ENCODE data around the gene CEBPG. TPM values are rescaled to one million over a fixed set of nuclear protein-coding genes. Genes with fewer than 3 reads are reported as not detected.

Gene CEBPG
- polyA plus RNA-seq, 5 donors: 17.6 to 25.0 (median 19.3) TPM

DNA sequence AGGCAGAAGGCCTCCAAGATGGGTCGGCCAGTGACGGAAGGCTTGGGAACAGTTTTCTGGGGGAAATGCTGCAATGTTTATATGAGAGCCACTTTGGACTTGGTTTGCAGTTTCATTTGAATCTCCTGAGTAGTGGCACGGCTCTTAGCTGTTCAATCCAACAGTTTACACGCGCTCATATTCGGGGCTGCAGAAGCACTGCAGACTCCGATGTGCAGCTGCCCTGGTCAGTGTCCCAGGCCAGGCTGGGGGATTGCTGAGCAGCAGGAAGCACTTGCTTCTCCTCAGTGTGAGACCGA, 31.7 kb downstream of the CEBPG start:
- no peak for DNase-seq

DNA sequence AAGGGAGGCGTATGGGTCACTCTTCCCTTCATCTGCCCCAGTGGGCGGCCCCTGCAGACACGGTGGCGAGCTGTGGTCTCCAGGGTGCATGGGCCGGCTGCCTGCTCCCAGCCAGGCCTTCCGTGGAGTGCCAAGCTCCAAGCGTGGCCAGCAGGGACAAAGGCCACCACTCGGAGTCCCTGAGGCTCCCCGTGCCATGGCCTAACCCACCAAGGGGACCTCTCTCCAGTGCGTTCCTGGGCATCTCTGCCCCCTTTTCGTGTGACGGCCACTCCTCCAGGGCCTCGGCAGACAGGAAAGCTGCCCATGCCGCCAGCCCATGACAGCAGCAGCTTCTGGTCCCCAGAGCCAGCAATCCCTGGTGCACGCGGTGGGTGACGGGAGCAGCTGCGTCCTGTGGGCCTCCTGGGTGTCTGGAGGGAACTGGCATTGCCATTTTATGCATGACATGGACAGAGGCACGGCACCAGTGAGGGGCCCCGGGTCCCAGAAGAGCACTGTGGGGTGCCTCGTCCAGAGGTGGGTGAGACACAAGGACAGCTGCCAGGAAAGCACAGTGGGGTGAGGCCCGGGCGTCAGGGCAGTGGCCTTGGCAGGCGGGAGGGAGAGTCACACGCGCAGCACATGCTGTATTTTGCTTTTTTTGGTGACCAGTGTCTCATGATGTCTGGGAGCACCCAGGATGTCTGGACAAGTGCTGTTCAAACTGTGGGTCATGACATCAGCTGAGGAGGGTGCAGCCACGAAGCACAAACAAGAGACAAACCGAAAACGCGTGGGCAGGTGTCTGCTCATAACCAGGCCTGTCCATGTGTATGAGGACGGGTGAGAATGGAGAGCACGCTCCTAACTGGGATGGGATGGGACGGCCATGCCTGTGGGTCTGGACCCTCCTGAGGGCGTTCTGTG, 32.3 kb downstream of the CEBPG start:
- DNase-seq: no peak

DNA sequence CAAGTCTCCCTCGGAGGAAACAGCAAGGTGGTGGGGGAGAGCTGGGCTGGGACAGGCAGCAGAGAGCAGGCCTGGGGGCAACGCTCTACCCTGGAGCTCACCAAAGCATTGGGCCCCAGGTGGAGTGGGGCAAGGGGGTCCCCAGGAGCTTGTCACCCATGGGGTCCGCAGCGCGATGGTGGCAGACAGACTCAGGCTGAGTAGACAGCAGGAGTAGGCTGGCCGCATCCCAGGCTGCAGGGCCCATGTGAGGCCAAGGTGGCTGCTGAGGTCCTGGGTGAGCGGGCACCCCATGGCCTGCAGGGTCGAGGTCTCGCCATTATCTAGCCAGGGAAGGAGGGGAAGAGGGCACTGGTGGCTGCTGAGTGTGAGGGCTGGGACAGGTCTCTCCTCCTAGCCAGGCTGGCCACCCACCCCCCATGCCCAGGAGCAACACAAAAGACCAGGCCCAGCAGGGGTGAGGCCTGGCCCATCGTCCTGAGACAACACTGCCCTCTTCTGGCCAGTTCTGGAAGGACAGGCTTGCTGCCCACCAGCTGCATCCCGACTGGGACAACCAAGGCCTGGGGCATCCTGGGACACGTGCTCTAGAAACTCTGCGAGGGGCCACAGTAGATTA, 33.1 kb downstream of the CEBPG start:
- DNase-seq: peak; percentile 52 to 68

DNA sequence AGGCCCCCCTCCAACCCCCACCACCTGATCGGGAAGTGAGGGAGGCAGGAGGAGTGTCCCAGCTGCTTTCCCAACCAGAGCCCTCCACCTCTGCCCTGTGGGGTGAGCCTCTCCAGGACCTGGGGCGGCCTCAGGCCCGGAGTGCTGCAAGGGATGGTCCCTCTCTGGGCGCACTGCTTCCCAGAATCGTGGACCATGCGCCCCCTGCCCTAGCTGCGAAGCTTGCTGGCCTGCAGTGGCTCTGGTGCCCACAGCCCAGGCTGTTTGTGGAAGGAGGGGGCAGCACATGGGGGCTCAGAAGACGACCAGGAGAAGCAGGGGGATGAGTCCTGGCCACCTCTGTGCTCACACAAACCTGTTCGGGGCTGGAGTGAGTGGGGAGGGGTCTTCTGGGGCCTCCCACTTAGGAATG, 33.6 kb downstream of the CEBPG start:
- DNase-seq: no peak

DNA sequence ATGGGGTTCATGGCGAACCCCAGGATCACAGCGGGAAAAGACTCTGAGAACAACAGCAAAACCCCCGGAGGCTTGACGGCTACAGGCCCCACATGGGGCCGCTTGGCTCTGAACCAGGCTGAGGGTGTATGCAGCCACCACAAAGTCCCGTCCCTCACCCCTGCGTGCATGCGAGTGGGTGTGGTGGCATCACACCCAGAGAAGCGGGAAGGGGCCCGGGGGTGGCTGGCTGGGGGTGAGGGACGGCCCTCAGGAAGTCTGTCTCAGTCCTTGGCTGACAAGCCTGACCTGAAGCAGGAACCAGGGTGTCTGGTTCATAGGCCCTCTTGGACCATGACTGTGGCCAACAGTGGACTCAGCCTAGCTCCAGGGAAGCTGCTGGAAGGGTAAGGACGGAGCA, 34.2 kb downstream of the CEBPG start:
- no peak for DNase-seq

DNA sequence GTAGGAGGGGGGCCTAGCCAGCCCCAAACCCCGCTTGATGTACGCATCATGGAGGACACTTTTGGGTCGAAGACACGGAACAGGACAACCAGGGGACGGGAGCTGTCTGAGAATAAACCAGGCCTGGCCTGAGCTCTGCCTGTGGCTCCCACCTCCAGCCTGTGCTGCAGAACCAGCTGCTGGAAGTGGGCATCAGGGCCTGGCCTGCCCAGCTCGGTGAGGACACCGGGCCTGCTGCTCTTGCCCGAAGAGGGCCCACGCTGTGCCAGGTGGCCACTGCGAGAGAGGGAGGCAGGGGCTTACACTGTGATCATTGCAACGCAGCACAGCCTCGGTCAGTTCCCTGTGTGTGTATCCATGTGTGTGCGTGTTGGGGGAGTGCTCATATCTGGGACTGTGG, 34.6 kb downstream of the CEBPG start:
- no peak for DNase-seq

DNA sequence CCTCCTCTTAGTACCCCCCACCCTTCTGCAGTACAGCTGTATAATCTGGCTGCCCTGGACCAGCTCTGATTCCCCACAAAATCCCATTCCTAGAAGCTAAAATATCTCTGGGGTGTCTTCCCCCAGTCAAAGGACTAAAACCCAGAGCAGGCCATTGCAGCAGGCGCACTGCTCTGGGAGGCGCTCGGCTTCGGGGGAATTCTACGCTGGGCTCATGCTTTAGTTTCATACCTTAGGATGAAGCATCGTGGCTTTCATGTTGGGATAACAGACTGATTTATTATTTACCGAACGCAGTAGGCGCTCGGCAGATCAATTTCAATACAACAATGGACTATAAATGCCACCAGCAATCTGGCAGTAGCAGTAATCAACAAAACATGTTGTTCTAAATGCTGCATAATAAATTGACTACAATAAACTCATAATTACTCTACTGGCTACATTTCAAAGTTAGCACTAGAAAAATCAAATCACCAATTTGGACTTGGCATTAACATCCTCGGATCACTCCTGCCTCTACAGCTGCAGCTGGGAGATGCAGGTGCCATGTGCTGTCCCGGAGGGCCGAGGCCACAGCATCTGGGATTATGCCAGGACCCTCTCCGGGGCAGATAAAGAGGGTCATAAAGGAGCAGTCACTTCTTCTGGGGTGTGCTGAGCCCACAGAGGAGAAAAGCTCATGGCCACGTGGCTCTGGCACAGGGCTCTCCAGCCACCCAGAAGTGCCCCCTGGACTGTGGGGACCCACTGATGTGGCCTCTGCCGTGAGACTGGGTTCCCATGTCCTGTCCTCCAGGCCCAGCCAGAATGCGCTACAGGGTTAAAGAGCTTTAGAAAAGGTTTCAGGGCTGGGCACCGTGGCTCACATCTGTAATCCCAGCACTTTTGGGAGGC, 35.3 kb downstream of the CEBPG start:
- DNase-seq: no peak

DNA sequence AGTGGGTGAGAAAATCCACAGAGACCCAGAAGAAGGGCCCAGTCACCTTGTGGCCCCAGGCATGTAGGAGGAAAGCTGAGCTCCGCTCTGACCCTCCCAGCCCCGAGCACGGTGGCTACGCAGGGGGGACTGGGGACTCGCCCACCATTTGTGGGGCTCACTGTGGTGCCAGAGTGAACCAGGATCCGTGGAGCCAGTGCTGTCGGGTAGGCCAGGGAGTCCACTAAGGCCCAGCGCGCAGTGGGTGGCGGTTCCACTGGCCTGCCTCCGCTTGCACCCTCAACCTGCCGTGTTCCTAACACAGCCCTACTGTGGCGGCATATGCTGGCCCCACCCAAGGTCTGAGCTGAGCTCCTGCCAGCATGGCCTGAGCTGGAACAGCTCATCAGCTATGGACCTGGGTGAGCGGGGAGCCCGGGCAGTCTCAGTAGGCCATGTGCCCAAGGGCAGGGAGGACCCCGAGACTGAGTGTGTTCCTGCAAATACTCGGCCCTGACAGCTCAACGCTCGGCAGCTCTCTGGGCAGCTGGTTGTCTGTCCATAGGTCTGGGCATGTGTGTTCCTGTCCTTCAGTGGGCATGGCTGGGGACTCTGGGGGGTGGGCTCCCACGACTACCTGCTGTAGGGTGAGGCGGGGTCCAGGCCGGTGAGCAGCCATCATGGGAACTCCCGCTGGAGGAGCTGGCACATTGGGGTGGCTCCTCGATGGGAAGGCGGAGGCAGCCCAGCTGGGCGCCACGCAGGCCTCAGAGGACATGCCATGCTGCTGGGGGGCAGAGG, 36.6 kb downstream of the CEBPG start:
- DNase-seq: no peak

DNA sequence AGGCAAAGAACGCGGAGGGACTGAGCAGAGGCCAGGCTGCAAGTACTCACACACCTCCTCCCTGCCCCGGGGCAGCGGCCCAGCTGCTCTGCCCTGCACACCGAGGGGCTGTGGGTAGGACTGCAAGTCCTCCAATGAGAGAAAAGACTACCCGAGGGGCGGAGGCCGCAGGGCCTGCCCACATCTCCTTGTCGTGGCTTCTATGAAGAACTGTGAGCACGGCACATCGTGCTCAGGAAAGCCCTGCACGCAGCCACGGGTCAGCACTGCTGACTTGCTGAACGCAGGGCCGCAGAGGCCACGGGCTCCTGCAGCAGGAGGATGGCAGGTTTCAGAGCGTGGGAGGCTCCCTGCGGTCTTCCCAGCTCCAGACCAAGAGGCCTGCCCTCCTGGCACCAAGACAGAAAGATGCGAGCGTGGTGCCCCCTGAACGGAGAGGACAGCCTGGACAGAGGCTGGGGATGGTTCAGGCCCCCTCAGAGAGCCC, 37.4 kb downstream of the CEBPG start:
- no peak for DNase-seq

DNA sequence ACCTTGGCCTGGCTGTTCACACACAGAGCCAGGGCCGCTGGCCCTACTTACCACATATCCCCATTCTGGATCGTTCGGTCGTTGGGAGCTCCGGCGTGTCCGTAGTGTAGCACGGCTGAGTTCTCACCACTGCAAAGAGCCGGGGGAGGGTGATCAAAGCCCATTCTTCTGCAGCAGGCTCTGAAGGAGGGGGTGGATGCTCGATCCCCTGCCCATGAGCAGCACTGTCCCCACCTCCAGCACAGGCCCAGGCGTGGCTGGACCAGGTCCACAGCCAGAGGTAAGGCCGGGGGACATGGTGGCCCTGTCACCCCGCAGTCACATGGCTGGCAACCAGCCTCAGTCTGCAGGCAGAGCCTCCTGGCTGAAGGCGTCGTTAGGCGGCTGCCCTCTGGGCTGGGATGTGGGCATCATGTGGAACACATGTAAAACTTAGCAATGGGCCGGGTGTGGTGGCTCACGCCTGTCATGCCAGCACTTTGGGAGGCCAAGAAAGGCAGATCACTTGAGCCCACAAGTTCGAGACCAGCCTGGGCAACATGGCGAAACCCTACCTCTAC, 38.2 kb downstream of the CEBPG start:
- DNase-seq: no peak

DNA sequence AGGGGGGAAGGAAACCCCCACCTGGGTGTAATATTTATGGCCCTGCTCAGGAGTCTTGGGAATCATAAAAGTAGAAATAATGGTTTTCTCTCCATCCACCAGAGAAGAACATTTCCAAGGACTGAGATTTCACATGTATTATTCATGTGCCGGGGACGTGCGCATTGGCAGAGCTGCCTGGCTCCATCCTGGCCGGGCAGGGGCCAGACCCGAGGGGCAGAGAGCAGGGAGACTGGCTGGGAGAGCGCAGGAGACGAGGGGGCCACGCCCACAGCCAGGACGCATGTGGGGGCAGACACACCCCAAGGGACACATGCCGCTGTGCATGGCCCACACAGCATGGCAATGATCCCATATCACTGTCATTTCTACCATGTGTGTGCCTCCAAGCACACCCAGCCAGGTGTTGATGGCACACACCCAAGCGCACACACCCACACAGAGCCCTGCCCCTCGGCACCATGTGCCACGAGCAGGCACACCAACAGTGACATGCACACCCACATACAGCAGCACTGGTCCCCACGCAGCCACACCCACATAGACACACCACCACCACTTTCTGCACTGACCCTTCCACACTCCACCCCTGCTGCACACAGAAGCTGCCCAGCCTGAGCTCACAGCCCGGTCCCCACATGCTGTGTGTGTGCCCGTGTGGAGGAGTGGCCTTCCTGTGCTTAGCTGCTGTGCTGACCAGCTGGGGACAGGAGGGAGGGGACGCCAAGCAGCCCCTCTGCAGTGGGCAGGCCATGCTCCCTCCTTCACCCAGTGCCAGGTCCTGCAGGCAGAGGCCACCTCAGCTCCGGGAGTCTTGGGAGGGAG, 39.3 kb downstream of the CEBPG start:
- DNase-seq: no peak

DNA sequence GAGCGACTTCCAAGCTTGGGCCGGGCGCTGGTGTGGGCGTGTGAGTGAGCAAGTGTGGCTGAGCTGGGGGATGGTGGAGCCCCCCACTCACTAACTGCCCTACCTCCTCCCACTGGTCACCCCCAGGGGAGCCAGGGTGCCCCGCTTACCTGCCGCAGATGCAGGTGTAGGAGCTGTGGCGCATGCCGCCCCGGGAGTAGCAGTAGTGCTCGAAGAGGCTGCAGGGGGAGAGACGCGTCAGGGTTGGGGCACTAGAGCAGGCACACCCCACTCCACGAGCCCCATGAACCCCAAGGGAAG, 39.9 kb downstream of the CEBPG start:
- no peak for DNase-seq

DNA sequence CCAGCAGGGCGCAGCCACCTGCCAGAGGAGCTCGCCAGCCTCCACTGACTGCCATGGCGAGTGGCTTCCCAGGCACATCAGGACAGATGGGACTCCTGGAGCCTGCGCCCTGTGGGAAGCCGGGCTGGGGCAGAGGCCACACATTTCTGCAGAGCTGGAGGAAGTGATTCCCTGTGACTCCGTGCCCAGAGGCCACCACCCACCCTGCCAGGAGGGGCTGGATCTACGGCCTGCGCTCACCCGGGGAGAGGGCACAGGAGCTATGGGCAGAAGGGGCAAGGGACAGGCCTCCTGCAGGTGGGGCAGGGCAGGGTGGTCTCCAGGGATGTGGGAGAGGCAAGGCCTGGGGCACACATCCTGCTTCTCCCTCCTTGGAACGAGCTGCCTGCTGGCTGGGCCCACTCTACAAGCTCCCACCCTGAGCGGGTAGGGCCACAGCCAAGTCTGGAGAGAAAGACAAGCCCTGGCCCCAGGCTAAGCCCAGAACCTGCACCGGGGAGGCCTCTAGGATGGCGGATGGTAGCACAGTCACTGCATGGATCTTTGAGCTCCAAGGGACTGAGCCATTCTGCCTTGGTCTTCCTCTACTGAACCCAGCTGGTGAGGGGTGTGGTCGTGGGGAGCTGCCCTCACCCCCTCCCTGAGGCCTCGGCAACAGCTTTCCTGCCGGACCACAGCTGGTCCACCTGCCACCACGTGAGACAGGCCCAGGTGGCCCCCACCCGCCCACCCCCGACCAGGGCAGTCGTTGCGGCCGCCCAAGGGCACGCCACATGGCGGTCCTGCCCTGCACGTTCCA, 40.6 kb downstream of the CEBPG start:
- no peak for DNase-seq

DNA sequence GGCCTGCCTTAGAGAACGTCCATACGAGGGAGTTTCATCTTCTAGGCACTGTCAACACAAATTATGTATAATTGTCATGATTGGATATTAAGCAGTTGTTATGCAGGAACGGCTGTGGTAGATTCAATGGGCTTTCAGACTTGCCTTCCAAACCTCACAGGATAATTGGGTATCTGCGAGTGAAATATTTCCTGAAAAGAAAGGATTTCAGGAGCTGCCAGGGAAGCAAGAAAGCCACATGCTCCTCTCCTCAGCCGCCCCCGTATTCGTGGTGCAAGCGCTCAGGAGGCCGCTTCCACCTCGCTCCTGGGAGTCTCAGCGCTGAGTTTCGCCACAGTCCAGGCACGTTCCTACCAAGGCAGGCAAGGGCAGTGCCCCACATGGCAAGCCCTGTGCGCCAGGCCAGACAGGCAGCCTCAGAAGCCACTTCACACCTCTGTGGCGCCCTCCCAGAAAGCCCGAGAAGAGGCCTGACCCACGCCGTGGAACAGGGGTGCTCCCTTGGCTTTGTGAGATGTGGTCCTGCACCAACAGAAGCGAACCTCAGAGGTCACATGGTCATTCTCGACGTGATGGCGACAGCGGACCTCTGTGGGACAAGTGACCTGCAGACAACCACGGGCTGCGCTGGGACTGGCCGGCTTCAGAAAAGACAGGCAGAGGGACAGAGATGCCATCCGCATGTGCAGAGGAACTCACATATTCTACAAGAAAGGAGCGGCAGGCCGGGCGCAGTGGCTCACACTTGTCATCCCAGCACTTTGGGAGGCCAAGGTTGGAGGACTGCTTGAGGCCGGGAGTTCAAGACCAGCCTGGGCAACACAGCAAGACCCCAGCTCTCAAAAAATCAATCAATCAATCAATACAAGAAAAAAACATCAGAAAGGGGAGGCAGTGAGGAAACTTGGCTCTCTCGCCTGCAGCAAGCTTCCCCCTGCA, 41.4 kb downstream of the CEBPG start:
- no peak for DNase-seq

DNA sequence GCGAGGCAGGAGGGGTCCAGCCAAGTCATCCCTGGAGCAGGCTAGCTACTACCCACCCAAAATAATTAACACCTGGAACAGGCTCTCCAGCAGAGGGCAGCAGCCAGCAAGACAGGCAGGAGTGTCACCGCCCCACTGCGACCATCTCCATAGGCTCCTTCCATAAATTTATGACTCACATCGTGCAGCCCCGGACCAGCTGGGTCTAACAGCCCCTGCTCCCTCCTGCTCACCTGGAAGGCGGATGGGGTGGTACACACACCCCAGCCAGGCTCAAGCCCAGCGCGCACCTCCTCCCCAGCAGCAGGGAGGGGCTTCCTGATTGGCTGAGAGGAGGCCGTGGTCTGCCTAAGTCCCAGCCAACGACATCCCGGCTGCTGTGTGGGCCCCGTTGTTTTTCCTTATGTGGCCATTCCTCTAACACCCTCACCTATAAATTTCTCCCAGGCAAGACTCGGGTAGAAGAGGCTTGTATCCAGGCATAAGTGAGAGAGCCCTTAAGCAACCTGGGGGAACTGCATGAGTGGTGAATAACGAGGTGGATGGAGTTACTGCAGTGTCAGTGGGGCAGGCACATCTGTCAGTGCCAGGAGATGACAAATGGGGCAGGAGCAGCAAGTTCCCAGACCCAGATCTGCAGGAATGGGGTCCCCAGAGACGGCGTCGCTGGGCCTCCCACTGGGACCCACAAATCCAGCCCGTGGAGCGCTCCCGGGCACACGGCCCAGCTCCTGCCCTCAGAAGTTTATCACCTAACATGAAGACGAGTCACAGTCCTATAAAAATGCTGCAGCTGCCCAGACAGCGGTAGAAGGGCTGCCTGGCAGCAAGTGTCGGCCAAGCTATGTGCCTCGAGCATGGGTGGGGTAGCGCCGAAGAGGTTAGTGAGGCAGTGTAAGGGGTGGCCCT, 43.1 kb downstream of the CEBPG start:
- no peak for DNase-seq

DNA sequence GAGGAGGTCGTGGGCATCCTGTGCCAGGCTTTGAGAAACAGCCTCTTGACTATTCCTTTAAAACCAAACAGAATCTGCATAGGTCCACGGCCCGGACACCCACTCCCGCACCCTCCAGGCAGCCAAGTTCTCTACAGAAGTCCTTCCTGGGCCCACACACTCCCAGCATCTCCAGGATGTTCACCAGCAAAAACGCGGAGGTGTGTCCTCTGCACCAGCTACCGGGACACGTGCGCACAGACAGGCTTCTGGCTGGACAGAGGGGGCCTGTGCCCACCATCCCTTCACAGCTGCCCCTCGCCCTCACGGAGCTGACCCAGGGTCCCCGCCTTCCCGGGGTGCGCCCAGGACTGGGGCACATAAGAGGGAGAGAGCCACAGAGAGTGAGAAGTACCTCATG, 44.2 kb downstream of the CEBPG start:
- no peak for DNase-seq

DNA sequence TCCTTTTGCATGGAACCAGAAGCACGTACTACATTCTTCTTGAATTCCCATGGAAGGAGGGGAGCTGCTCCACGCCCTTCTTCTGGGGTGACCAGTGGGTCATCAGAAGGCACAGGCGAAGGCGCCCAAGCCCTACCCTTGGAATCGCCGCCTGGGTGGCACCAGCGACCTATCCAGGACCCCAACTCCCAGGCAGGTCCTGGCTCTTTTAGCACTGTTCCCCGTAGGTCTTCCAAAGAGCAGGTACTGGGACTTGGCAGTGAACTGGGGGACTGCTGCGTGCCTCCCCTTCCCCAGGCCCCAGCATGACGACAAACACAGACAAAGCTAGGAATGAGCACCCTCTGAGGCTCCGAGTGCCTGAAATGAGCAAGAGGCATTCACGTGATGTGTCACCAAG, 45.0 kb downstream of the CEBPG start:
- DNase-seq: no peak
